Duodenal mucosa (tissue), 2 donors: ENCODE measurements around the gene ORC1.
A peak's percentile ranks its signal among the peaks of the same experiment; 100 is the strongest.

Source experiments
- H3K27ac ChIP-seq: one replicate; pipeline ENCODE4 v1.7.0; 2013; ENCODE audit warnings: low read depth, low read length
- H3K27me3 ChIP-seq, 2 donors: one replicate each; pipeline ENCODE4 v1.7.0; 2013; ENCODE audit warnings: low read length in 2 of 2, control low read depth in 1 of 2; ENCODE audit not compliant: insufficient read depth in 2 of 2, control insufficient read depth in 1 of 2
- H3K36me3 ChIP-seq, 2 donors: one replicate each; pipeline ENCODE4 v1.7.0; 2013; ENCODE audit warnings: low read length in 2 of 2, control low read depth in 1 of 2; ENCODE audit not compliant: insufficient read depth in 2 of 2, control insufficient read depth in 1 of 2
- H3K4me1 ChIP-seq, 2 donors: one replicate each; pipeline ENCODE4 v1.7.0; 2013; ENCODE audit warnings: low read length in 2 of 2, control low read depth in 1 of 2; ENCODE audit not compliant: insufficient read depth in 2 of 2, control insufficient read depth in 1 of 2
- H3K4me3 ChIP-seq, 2 donors: one replicate each; pipeline ENCODE4 v1.7.0; 2013; ENCODE audit warnings: low read length in 2 of 2, low read depth in 1 of 2
- H3K9ac ChIP-seq, 2 donors: one replicate each; pipeline ENCODE4 v1.7.0; 2013; ENCODE audit warnings: low read length in 2 of 2, low read depth in 1 of 2
- H3K9me3 ChIP-seq, 2 donors: one replicate each; pipeline ENCODE4 v1.7.0; 2013; ENCODE audit warnings: low read length in 2 of 2, control low read depth in 1 of 2; ENCODE audit not compliant: control insufficient read depth in 1 of 2

ORC1 gene

DNA sequence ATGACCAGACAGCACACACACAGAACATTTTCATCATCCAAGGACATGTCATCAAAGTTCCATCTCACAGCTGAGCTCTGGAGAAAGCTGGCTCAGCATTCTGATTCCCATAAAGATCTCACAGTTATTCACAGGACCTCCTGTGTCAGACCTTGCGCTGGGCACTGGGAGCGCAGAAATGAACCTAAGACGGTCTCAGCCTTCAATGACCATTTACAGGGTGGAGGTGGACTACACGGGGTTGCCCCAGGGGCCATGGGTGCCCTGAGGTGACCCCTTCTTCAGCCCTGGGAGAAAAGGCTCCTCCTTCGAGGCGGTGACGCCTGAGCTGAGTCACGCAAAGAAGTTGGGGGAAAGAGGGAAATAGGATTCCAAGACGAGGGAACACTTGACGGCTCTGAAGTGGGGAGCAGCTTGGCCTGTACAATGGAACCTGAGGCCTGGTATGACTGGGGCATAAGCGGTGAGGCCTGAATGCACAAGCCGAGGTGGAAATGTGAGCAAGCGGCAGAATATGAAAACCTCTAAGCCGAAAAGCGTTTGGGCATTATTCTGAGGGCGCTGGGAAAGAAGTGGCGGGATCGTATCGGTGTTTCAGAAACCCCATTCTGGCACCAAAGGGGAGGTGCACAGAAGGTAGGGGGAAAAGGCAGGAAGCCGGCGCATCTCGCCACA is 39.0 kb downstream of the ORC1 start:
- Histone ChIP-seq H3K9ac (peak overlapping the region; percentile 89 to 96), H3K36me3 (peaks cover 20 to 31% of the 10 kb centered on the region in 2 donors), H3K27me3 (no peaks in the 10 kb centered on the region), H3K27ac (peak overlapping the region; percentile 74), H3K9me3 (no peaks in the 10 kb centered on the region), H3K4me3 (peak overlapping the region; percentile 91), H3K4me1 (peaks cover 16 to 21% of the 10 kb centered on the region in 2 donors)

DNA sequence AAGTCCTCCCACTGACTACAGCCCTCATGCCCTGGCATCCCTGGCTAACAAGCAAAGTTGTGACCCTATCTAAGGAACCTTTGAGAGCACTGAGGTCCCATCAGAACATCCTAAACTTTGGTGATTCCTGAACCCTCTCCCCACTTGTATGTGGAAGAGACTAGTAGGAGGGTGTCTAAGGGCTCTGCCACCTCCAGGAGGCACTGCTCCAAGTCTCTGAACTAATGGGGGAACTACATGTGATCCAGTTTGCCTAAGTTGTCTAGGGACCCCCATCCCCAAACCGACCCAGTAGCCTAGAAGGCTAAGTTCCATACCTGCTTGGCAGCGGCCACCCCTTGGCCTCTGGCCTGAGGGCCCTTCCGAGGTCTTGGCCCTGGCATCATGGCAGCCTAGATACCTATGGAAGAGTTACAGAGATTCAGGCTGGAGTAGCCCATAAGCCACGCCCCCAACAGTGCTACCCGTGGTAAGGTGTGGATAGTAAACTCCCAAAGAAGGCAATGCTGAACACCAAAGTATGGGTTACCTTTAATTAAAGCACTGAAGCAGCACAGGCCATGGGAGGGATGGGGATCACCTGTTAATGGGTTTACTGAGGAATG is 39.9 kb downstream of the ORC1 start:
- Histone ChIP-seq H3K36me3 (peaks cover 21 to 40% of the 10 kb centered on the region in 2 donors), H3K27ac (no peak overlapping the region), H3K27me3 (no peaks in the 10 kb centered on the region), H3K9ac (peak overlapping the region in 1 of 2 donors; percentile 1), H3K9me3 (no peaks in the 10 kb centered on the region), H3K4me3 (peak overlapping the region; percentile 91), H3K4me1 (peaks cover 16 to 21% of the 10 kb centered on the region in 2 donors)

DNA sequence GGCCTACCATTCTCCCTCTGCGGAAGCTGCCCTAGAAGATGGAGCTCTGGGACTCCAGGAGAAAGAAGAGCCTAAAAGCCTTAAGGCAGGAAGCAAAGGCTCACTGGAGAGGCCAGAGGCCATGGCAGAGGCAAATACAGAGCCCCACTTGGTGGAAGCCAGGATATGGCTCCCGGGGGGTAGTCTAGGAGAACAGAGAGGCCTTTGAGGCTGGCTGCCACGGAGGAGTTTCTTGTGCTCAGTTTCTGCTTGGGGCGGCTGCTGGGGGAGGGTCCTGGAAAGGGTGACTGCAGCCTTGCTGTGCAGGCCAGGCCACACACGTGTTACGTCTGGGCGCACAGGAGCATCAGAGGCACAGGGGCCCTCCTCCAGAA is 43.6 kb downstream of the ORC1 start:
- Histone ChIP-seq H3K4me3 (no peak overlapping the region), H3K27me3 (no peaks in the 10 kb centered on the region), H3K9me3 (no peaks in the 10 kb centered on the region), H3K27ac (no peak overlapping the region), H3K4me1 (peaks cover 11 to 14% of the 10 kb centered on the region in 2 donors), H3K36me3 (peaks cover 52 to 78% of the 10 kb centered on the region in 2 donors), H3K9ac (no peak overlapping the region)

DNA sequence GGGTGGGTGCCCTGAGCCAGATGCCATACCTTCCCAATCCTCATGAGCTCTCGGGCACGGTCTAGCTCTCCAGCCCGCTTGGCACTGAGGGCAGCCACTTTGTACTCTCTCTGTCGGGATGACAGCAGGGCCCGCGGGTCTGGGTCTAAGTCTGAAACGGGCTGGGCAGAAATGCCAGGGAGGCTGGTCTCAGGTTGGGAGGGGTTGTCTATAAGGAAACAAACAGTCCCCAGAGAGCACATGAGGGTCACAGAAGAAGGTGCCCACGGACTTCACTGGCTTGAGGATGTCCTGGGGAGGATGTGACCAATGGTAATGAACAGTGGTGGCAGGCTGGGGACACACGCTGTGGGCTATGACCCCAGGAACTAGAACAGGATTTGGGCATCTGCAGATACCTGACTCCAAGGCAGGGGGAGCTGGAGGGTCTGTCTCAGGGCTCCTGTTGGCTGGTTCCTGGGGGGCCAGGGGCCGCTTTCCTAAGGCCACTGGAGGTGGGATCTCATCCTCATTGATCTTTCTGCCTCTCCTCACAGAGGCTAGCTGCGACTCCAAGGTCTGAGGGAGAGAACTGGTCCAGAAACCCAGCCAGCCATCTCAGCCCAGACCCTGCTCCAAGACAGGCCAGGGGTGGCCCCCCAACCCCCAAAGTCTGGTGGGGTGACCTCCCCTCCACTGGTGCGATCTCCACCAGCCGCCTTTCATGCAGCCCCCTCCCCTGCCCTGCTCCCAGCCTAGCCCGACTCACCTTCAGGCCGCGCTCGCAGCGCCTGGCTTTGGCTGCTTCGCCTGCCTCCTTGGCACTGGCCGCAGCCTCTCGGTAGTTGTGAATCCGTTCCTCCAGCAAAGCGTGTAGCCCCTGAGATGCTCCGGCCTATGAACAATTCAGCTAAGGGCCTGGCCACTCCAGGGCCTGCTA is 44.3 kb downstream of the ORC1 start:
- Histone ChIP-seq H3K9ac (no peak overlapping the region), H3K4me3 (no peak overlapping the region), H3K36me3 (peaks cover 57 to 84% of the 10 kb centered on the region in 2 donors), H3K9me3 (no peaks in the 10 kb centered on the region), H3K27ac (no peak overlapping the region), H3K4me1 (peaks cover 7 to 9% of the 10 kb centered on the region in 2 donors), H3K27me3 (no peaks in the 10 kb centered on the region)

DNA sequence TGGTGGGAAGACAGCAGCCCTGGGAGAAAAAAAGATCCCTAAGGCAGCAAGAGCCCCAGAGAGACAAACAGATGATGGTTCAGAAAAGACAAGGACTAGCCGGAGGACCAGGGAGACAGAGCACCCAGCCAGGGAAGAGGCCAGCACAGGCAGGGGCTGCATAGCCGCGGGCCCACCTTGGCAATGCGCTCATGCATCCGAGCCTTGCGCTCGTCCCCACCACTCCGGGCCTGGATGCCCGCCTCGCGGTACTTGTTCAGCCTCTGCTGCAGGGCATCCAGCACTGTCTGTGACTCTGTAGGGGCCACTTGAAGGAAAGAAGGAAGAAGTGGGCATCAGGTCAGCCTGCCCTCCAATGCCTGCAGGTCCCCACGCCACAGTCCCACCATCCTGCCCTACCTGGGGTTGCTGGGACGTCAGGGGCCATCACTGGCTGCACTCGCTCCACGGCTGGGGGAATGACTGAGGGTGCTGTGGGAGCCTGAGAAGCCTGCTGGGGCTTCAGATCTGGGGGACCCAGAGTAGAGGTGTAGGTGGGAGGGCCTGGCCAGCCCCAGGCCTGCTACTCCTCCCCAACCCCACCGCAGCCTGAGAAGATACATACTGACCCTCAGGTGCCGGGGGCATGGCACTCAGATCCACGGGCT is 45.2 kb downstream of the ORC1 start:
- H3K27ac ChIP-seq = no peak overlapping the region
- no peak overlapping the region for H3K9ac ChIP-seq
- no peaks in the 10 kb centered on the region for H3K27me3 ChIP-seq
- H3K36me3 ChIP-seq = peaks cover 65 to 90% of the 10 kb centered on the region in 2 donors
- no peak overlapping the region for H3K4me3 ChIP-seq
- no peaks in the 10 kb centered on the region for H3K9me3 ChIP-seq
- H3K4me1 ChIP-seq = no peaks in the 10 kb centered on the region

DNA sequence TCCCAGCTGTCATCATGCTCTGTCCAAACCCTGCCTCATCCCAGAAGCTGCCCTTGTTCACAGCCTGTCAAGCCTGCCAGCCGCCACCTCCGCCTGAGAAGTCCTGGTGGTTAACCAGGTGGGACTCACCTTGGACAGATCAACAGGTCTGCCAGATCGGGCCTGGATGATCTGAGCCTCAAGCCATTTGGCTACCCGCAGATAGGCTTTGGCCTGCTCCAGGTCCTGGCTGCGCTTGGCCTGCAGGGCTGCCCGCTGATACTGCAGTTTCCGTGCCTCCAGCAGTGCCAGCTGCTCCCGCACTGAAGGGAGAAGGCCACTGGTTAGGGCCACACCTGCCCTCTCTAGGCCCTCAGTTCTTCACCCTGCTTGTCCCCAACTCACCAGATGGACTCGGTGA is 46.8 kb downstream of the ORC1 start:
- Histone ChIP-seq H3K9me3 (no peaks in the 10 kb centered on the region), H3K9ac (no peak overlapping the region), H3K36me3 (peaks cover 72 to 98% of the 10 kb centered on the region in 2 donors), H3K4me1 (no peaks in the 10 kb centered on the region), H3K27ac (no peak overlapping the region), H3K4me3 (no peak overlapping the region), H3K27me3 (no peaks in the 10 kb centered on the region)

DNA sequence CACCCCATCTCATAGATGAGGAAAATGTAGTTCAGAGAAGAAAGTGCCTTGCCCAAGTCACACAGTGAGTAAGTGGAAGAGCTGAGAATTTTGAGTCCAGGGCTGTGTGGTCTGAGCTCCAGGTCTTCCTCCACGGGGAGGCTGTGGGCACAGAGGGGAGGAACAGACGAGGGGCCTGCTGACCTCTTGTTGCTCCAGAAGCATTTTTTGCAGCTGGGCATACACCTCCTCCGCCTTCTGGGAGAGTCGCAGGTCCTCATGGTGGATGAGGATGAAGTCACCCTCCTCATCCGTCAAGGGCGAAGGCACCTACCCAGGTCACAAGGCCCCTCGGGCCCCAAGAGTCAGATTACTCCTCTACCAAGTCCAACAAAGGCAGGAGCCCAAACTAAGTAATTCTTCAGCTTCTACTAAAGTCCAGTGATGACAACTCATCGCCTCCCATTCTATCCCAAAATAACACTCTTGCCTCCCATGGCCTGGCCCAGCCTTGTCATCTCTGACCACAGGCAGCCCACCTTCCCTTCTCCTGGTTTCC is 47.3 kb downstream of the ORC1 start:
- Histone ChIP-seq H3K4me3 (no peak overlapping the region), H3K27ac (no peak overlapping the region), H3K9ac (no peak overlapping the region), H3K36me3 (peaks cover 69 to 97% of the 10 kb centered on the region in 2 donors), H3K9me3 (no peaks in the 10 kb centered on the region), H3K27me3 (no peaks in the 10 kb centered on the region), H3K4me1 (no peaks in the 10 kb centered on the region)

DNA sequence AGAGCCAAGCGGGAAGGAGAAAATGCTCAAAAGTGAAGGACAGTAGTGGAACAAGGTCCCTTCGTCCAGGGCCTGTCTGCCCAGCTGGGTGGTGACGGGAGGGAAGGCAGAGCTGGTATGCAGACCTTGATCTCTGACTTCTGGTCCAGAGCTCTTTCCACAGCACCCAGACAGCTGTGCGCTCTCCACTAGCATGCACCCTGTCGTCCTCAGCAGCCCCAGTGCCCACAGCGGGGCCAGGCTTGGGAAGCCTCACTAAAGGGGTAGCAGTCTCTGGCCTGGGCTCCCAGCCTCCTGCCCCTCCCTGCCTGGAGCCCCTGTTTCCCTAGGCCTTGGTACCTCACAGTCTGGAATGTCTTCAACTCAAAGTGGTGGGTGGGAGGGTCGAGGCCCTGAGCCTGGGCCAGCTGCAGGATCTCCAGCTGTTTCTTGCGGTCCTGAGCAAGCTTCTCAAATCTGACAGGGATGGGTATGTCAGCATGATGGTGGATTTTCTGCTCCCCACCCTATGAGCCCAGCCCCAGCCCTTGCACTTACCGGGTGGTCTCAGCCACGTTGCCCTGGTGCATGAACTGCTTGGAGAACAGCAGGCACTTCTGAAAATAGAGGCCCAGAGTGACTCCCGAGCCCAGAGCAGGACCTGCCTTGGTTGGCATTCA is 48.2 kb downstream of the ORC1 start:
- no peak overlapping the region for H3K4me3 ChIP-seq
- H3K27me3 ChIP-seq = no peaks in the 10 kb centered on the region
- no peak overlapping the region for H3K9ac ChIP-seq
- H3K36me3 ChIP-seq = peaks cover 60 to 95% of the 10 kb centered on the region in 2 donors
- H3K27ac ChIP-seq = no peak overlapping the region
- H3K4me1 ChIP-seq = no peaks in the 10 kb centered on the region
- H3K9me3 ChIP-seq = no peaks in the 10 kb centered on the region

DNA sequence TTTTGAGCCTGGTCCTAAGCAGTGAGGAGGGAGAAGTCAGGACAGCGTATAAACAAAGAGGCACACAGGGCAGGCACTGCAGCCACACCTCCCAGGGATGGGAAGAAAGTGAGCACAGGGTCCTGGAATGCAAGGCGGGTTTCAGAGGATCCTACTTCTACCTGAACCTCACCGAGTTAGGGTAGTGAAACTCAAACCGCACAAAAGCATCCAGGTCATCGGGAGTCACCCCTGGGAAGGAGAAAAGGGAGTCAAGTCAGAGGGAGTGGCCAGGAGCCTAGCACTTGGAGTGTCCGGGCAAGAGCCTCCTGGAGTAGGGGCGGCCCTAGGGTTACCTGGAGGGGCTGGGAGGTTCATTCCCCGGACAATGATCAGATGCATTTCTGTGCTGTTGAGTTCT is 48.8 kb downstream of the ORC1 start:
- H3K36me3 ChIP-seq = peaks cover 54 to 91% of the 10 kb centered on the region in 2 donors

More for the DNA sequence above, 48.8 kb downstream of the ORC1 start:
- H3K27ac ChIP-seq = no peak overlapping the region
- H3K27me3 ChIP-seq = no peaks in the 10 kb centered on the region
- H3K9me3 ChIP-seq = no peaks in the 10 kb centered on the region
- H3K9ac ChIP-seq = no peak overlapping the region
- no peak overlapping the region for H3K4me3 ChIP-seq
- H3K4me1 ChIP-seq = no peaks in the 10 kb centered on the region
